B cell (primary cell): ENCODE data around the gene SLC44A2. TPM values are rescaled to one million over a fixed set of nuclear protein-coding genes. Genes with fewer than 3 reads are reported as not detected.

Experiments
- ATAC-seq: fragments of 200-7000 bp; cut with Tn5 transposase; one replicate; pipeline ENCODE4 v1.10.0; 2021; ENCODE audit warnings: low read depth, mild to moderate bottlenecking, moderate number of reproducible peaks, moderate library complexity
- CTCF ChIA-PET: fragments of 350-600 bp; sonication (Branson Sonifier 250); formaldehyde crosslinking; loops from one replicate; lab custom pipeline; 2021; ENCODE audit warnings: antibody characterized with exemption, inconsistent platforms; lab: Charles Lee
- POLR2A ChIA-PET: fragments of 350-600 bp; sonication (Branson Sonifier 250); formaldehyde crosslinking; loops from one replicate; lab custom pipeline; 2021; ENCODE audit warnings: antibody characterized with exemption; lab: Charles Lee
- DNase-seq: peaks from one replicate; pipeline ENCODE4 v3.0.0; 2013
- H2AFZ ChIP-seq: 2 replicates; pipeline ENCODE4 v1.6.1; 2012; ENCODE audit warnings: mild to moderate bottlenecking, low read depth, low read length; ENCODE audit not compliant: insufficient read depth, poor library complexity, severe bottlenecking
- H3K27ac ChIP-seq, 2 donors: 1 replicate in 1 of 2; 2 replicates in 1 of 2; pipeline ENCODE4 v1.5.1; 2012 to 2013; ENCODE audit warnings: low read length in 2 of 2, mild to moderate bottlenecking in 2 of 2, moderate library complexity in 1 of 2
- H3K27me3 ChIP-seq, 4 experiments: fragments of 200-600 bp in 1 of 4; sonication (generic) in 1 of 4; replicated peaks in 1 of 4; 1 replicate in 2 of 4; 2 replicates in 2 of 4; pipeline versions ENCODE4 v1.6.1 to v1.7.0; 2013 to 2016; ENCODE audit warnings: low read length in 3 of 4, mild to moderate bottlenecking in 2 of 4, mixed read lengths in 1 of 4, moderate library complexity in 1 of 4; ENCODE audit not compliant: insufficient read depth in 4 of 4, control insufficient read depth in 3 of 4; ENCODE audit errors: control extremely low read depth in 1 of 4
- H3K36me3 ChIP-seq, 2 experiments: replicated peaks in 1 of 2; 1 replicate in 1 of 2; 2 replicates in 1 of 2; pipeline versions ENCODE4 v1.6.1 to v1.7.1; 2013; ENCODE audit warnings: low read length in 1 of 2; ENCODE audit not compliant: insufficient read depth in 2 of 2, control insufficient read depth in 1 of 2; ENCODE audit errors: control extremely low read depth in 1 of 2, extremely low read depth in 1 of 2
- H3K4me1 ChIP-seq, 2 donors: fragments of 200-600 bp in 1 of 2; sonication (generic) in 1 of 2; 1 replicate in 1 of 2; 2 replicates in 1 of 2; pipeline versions ENCODE4 v1.5.1 to v1.6.1; 2013 to 2017; ENCODE audit warnings: low read length in 2 of 2; ENCODE audit not compliant: control insufficient read depth in 2 of 2, insufficient read depth in 2 of 2
- H3K4me2 ChIP-seq: replicated peaks from 2 replicates; pipeline ENCODE3; 2012; ENCODE audit warnings: mild to moderate bottlenecking, low read depth, low read length; ENCODE audit not compliant: poor library complexity, severe bottlenecking
- H3K4me3 ChIP-seq, 5 experiments: fragments of 200-600 bp in 1 of 5; sonication (generic) in 1 of 5; 1 replicate in 3 of 5; 2 replicates in 2 of 5; pipeline versions ENCODE4 v1.5.1 to v1.7.0; 2011 to 2016; ENCODE audit warnings: low read length in 4 of 5, mild to moderate bottlenecking in 4 of 5, low read depth in 2 of 5, control low read depth in 1 of 5, moderate library complexity in 1 of 5; ENCODE audit not compliant: insufficient read depth in 1 of 5; ENCODE audit errors: control extremely low read depth in 1 of 5, extremely low read depth in 1 of 5
- H3K79me2 ChIP-seq: fragments of 200-600 bp; sonication (generic); one replicate; pipeline ENCODE4 v1.6.0; 2016; ENCODE audit warnings: low read length; ENCODE audit not compliant: control insufficient read depth, insufficient read depth
- H3K9ac ChIP-seq: fragments of 200-600 bp; sonication (generic); 2 replicates; pipeline ENCODE4 v1.6.1; 2017; ENCODE audit warnings: mild to moderate bottlenecking, low read length, moderate library complexity
- H3K9me3 ChIP-seq, 3 donors: one replicate each; pipeline versions ENCODE4 v1.6.1 to v1.7.1; 2013; ENCODE audit warnings: low read length in 2 of 3; ENCODE audit not compliant: control insufficient read depth in 2 of 3, insufficient read depth in 1 of 3; ENCODE audit errors: control extremely low read depth in 1 of 3
- H4K20me1 ChIP-seq: 2 replicates; pipeline ENCODE4 v1.6.0; 2012; ENCODE audit warnings: mild to moderate bottlenecking, low read length; ENCODE audit not compliant: insufficient read depth, control insufficient read depth, poor library complexity, severe bottlenecking
- H3K27ac Mint-ChIP-seq: one replicate; pipeline ENCODE4 v1.8.0; 2021; ENCODE audit warnings: mixed read lengths
- H3K27me3 Mint-ChIP-seq: one replicate; pipeline ENCODE4 v1.8.0; 2021; ENCODE audit warnings: mixed read lengths
- H3K4me1 Mint-ChIP-seq: one replicate; pipeline ENCODE4 v1.8.0; 2021; ENCODE audit warnings: mixed read lengths
- H3K4me3 Mint-ChIP-seq: one replicate; pipeline ENCODE4 v1.8.0; 2021; ENCODE audit warnings: mixed read lengths
- H3K9me3 Mint-ChIP-seq: one replicate; pipeline ENCODE4 v1.8.0; 2022; ENCODE audit warnings: mixed read lengths; ENCODE audit not compliant: insufficient read depth
- CTCF ChIP-seq: fragments of 200-600 bp; IDR thresholded peaks from one replicate; pipeline ENCODE4 v1.8.0; 2022; ENCODE audit warnings: antibody characterized with exemption, mild to moderate bottlenecking
- EZH2 ChIP-seq: IDR thresholded peaks from 2 replicates; pipeline ENCODE4 v1.6.1; 2012; ENCODE audit warnings: borderline replicate concordance, low read depth, mild to moderate bottlenecking, moderate library complexity, low read length; ENCODE audit not compliant: insufficient read depth, poor library complexity, severe bottlenecking
- WGBS: methylation state at CpG from one replicate; pipeline ENCODE4 v1.1.5; 2013; ENCODE audit warnings: missing lambda C conversion rate; ENCODE audit not compliant: insufficient coverage; 5-methylcytosine and 5-hydroxymethylcytosine counted together
- intact Hi-C: fragments of 100-400 bp; cut with micrococcal nuclease; formaldehyde crosslinking; loops from one replicate; pipeline ENCODE4 v1.10.0; 2022
- polyA plus RNA-seq: library from polyadenylated mRNA; depleted of rRNA; stranded (reverse); fragments of >200 nt; gene quantifications from 2 replicates; pipeline ENCODE4 v1.2.3, GENCODE V29; 2012
- total RNA-seq, 2 donors: library from RNA; stranded (reverse); fragments of 120-200 nt in 1 of 2; gene quantifications; 1 replicate in 1 of 2; 2 replicates in 1 of 2; pipeline versions ENCODE4 v1.2.3 to v1.2.4, GENCODE V29; 2013 to 2022

Gene SLC44A2
- total and polyA plus RNA-seq, 2 donors (not counting 1 experiment from before 2014, with no cell fraction given), result 245 to 369 TPM

GRCh38 chr19:10603084-10603872 is 22.1 kb upstream of the SLC44A2 start:
- Histone ChIP-seq H3K4me1 (peaks cover 30 to 50% of the 10 kb centered on the region in 2 donors), H3K27me3 (no peaks in the 10 kb centered on the region), H3K9ac (peak overlapping the region; percentile 98), H3K79me2 (peaks cover 57% of the 10 kb centered on the region), H4K20me1 (peaks cover 26% of the 10 kb centered on the region), H3K9me3 (no peaks in the 10 kb centered on the region), H3K4me2 (peak overlapping the region; percentile 99), H3K36me3 (peaks cover 0 to 7% of the 10 kb centered on the region in 2 experiments), H3K4me3 (peak overlapping the region; percentile 89 to 100 (median 94)), H2AFZ (peak overlapping the region; percentile 53), H3K27ac (peak overlapping the region; percentile 97 to 99)
- H3K4me1 Mint-ChIP-seq, result peaks cover 39% of the 10 kb centered on the region
- peak overlapping the region; percentile 96 for H3K4me3 Mint-ChIP-seq
- peak; percentile 88 for DNase-seq
- peak overlapping the region; percentile 99 for H3K27ac Mint-ChIP-seq
- peak; percentile 64 for ATAC-seq
- TF ChIP-seq EZH2 (no peak), CTCF (no peak)
- no peaks in the 10 kb centered on the region for H3K27me3 Mint-ChIP-seq
- CTCF ChIA-PET, result interaction anchor here (1.1 to 5.0 kb wide), 5 partner anchors 9 to 42 kb away, joined by 3 to 81 read pairs (median 6); no protein-coding TSS in a partner anchor
- POLR2A ChIA-PET, result interaction anchor here (0.7 to 4.1 kb wide), 18 partner anchors 8 to 232 kb away, joined by 3 to 24 read pairs (median 5); partner anchors contain the start of genes KRI1 and TMED1
- H3K9me3 Mint-ChIP-seq, result no peaks in the 10 kb centered on the region
- under 1% methylated on average over 16 of the region's 19 CpGs for WGBS
- intact Hi-C loops, result loop anchor here (1.0 to 2.0 kb wide), 4 partner anchors 22 to 60 kb away; partner anchors contain the start of gene ATG4D
